Body of pancreas (tissue), 4 donors: ENCODE results near the gene HOXB6. TPM values are rescaled to one million over a fixed set of nuclear protein-coding genes. Genes with fewer than 3 reads are reported as not detected.

Source experiments
- ATAC-seq: fragments of 150-250 bp; one replicate; pipeline ENCODE4 v1.9.1; 2016
- DNase-seq, 4 donors: peaks; one replicate each; pipeline ENCODE4 v3.0.0-alpha.2; 2019
- H3K27ac ChIP-seq, 4 donors: fragments of 200-600 bp; sonication (generic); 1 replicate in 3 of 4; 2 replicates in 1 of 4; pipeline versions ENCODE4 v1.5.1 to v1.6.1; 2016 to 2019; ENCODE audit warnings: mild to moderate bottlenecking in 1 of 4, mixed read lengths in 1 of 4, moderate library complexity in 1 of 4
- H3K27me3 ChIP-seq, 2 donors: fragments of 200-600 bp; sonication (generic); one replicate each; pipeline ENCODE4 v1.6.0; 2016; ENCODE audit warnings: mild to moderate bottlenecking in 1 of 2
- H3K36me3 ChIP-seq, 2 donors: fragments of 200-600 bp; sonication (generic); replicated peaks in 1 of 2; 2 replicates each; pipeline ENCODE4 v1.5.1; 2016; ENCODE audit warnings: low read depth in 2 of 2; ENCODE audit not compliant: insufficient read depth in 1 of 2
- H3K4me1 ChIP-seq: fragments of 200-600 bp; sonication (generic); one replicate; pipeline ENCODE4 v1.6.0; 2016
- H3K4me3 ChIP-seq, 2 donors: fragments of 200-600 bp; sonication (generic); 1 replicate in 1 of 2; 2 replicates in 1 of 2; pipeline ENCODE4 v1.5.1; 2016 to 2019
- H3K9me3 ChIP-seq, 3 donors: fragments of 200-600 bp; sonication (generic); 1 replicate in 2 of 3; 2 replicates in 1 of 3; pipeline ENCODE4 v1.5.1; 2016
- POLR2A ChIP-seq, 3 donors: fragments of 450-650 bp; IDR thresholded peaks; one replicate each; pipeline ENCODE4 v1.6.1; 2016; ENCODE audit warnings: antibody characterized with exemption in 3 of 3, mild to moderate bottlenecking in 2 of 3
- WGBS, 2 donors: methylation state at CpG; one replicate each; pipeline ENCODE4 v1.1.5; 2017; 5-methylcytosine and 5-hydroxymethylcytosine counted together
- intact Hi-C: fragments of 100-400 bp; cut with DNase I; formaldehyde crosslinking; loops from one replicate; pipeline ENCODE4 v1.15.1; 2023
- total RNA-seq, 2 donors: library from RNA; depleted of rRNA; stranded (reverse); fragments of >200 nt; gene quantifications; one replicate each; pipeline ENCODE4 v1.1.0, GENCODE V29; 2016
- TF ChIP-seq, protein P1 (sequence below), 7 experiments: fragments of 450-650 bp in 4 of 7; fragments of 200-600 bp in 3 of 7; sonication (generic) in 3 of 7; IDR thresholded peaks; one replicate each; pipeline ENCODE4 v1.5.1; 2016 to 2019; ENCODE audit warnings: antibody characterized with exemption in 7 of 7

The HOXB6 gene
- total RNA-seq, 2 donors from 2014 or later: 2.1 to 2.6 TPM

DNA sequence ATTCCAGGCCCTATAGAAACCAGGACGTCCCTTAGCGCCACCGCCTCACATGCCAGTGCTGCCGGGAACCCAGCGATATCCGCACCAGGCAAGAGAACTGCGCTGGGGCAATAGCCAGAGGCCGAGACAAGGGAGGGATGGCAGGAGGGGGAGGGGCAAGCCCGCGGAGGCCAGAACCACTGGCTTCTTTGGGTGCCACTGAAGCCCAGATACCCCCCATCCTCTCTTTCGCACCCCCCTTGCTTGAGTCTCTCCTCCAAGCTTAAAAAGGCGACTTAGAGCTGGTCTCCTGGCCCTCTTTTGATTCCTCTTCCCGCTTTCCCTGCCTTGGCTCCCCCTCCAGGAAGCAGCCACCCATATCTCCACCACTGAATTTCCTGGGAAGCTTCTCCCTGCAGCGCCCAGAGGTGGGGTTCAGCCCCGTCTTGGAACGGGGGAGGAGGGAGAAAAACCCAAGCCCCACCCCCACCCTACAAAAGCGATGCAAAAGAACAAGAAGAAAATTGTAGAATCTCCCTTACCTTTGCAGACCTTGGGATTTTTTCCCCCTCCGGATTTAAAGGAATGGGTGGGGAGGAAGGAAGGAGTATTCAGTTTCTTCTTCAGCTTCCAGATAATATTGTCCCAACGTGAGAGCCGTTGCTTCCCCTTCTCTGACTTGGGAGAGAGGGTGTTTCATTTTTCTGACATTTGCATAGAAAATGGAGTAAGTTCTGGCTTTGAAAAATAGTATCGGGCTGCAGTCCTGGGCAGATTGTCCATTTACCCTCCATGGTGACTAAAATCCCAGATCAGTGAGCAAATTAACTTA, 622 bp downstream of the HOXB6 start:
- ATAC-seq: no peak
- intact Hi-C loops: no loop called here
- no peak overlapping the region for H3K4me3 ChIP-seq
- no peaks in the 10 kb centered on the region for H3K9me3 ChIP-seq
- peaks cover 13% of the 10 kb centered on the region for H3K4me1 ChIP-seq
- WGBS, 2 donors: 8 to 13% methylated on average over 21 of the region's 21 CpGs
- H3K27ac ChIP-seq: no peak overlapping the region
- no peak for DNase-seq
- no peaks in the 10 kb centered on the region for H3K36me3 ChIP-seq
- H3K27me3 ChIP-seq: peaks cover 3 to 64% of the 10 kb centered on the region in 2 donors
- no peak for TF ChIP-seq POLR2A (IDR thresholded peaks at IDR 0.05)
- TF ChIP-seq, protein P1, sequence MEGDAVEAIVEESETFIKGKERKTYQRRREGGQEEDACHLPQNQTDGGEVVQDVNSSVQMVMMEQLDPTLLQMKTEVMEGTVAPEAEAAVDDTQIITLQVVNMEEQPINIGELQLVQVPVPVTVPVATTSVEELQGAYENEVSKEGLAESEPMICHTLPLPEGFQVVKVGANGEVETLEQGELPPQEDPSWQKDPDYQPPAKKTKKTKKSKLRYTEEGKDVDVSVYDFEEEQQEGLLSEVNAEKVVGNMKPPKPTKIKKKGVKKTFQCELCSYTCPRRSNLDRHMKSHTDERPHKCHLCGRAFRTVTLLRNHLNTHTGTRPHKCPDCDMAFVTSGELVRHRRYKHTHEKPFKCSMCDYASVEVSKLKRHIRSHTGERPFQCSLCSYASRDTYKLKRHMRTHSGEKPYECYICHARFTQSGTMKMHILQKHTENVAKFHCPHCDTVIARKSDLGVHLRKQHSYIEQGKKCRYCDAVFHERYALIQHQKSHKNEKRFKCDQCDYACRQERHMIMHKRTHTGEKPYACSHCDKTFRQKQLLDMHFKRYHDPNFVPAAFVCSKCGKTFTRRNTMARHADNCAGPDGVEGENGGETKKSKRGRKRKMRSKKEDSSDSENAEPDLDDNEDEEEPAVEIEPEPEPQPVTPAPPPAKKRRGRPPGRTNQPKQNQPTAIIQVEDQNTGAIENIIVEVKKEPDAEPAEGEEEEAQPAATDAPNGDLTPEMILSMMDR (IDR thresholded peaks at IDR 0.05): no peak

DNA sequence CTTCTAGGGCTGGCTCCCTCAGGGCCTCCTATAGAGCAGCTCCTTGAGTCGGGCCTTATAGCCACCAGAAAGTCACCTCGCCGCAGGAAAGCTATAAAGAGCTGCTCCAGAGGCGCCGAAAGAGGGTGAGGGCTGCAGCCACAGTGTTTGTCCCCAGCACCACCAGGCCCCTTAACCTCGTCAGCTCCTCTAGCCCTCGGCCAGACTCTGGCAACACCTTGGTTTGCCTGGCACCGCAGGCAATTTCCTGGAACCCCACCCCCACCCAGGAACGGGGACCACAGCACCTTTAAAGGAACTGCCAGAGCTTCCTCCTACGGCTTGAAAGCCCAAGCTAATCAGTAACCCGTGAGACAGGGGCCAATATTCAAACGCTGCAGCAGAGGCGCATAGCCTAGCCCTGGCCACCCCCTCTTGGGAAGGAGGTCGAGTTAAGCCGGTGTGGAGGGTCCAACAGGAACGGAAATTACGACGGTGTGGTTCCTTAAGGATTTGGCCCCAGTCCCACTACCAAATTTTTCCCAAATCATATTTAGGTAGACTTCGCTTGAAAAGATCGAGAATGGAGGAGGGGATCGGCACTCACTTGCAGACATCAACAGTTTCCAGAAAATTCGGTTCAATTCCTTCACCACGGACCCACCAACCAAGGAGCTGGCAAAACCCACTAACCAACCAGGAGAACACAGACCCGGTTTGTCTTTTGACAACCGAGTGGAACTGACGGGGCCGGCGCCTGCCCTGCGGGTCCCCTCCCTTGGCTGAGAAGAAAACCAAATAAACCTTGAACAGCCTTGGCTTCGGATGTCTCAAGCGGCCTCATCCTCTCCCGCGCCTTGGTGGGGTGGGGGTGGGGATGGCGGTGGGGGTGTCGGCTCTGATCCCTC, 3.0 kb downstream of the HOXB6 start:
- intact Hi-C loops: no loop called here
- H3K36me3 ChIP-seq: no peaks in the 10 kb centered on the region
- H3K4me1 ChIP-seq: peaks cover 28% of the 10 kb centered on the region
- H3K27ac ChIP-seq: no peak overlapping the region
- DNase-seq: no peak
- WGBS, 2 donors: 16 to 17% methylated on average over 17 to 35 of the region's 35 CpGs
- H3K9me3 ChIP-seq: no peaks in the 10 kb centered on the region
- no peak overlapping the region for H3K4me3 ChIP-seq
- no peak for ATAC-seq
- H3K27me3 ChIP-seq: peaks cover 8 to 80% of the 10 kb centered on the region in 2 donors
- TF ChIP-seq, protein P1 (IDR thresholded peaks at IDR 0.05): no peak
- TF ChIP-seq POLR2A (IDR thresholded peaks at IDR 0.05): no peak

DNA sequence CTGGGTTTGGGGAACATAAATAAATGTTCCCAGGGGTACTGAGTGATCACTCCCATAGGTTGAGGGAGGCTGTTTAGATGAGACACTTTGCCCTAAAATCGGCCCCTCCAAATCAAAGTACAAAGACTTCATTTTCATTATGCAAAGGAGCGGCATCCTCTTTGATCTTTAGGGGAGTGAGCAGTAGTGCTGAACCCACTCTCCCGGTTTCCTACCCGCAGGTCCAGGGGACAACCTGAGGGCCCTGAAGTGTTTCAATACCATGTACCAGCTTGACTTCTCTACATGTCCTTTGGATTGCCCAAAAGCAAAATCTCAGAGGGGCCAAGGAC, 3.6 kb downstream of the HOXB6 start:
- Histone ChIP-seq H3K4me3 (no peak overlapping the region), H3K27ac (no peak overlapping the region), H3K27me3 (peaks cover 8 to 82% of the 10 kb centered on the region in 2 donors), H3K4me1 (peaks cover 34% of the 10 kb centered on the region), H3K36me3 (no peaks in the 10 kb centered on the region), H3K9me3 (no peaks in the 10 kb centered on the region)
- ATAC-seq: no peak
- intact Hi-C loops: no loop called here
- WGBS, 2 donors: 16 to 36% methylated on average over 4 of the region's 4 CpGs
- no peak for DNase-seq
- TF ChIP-seq, protein P1 (IDR thresholded peaks at IDR 0.05): no peak
- TF ChIP-seq POLR2A (IDR thresholded peaks at IDR 0.05): no peak

DNA sequence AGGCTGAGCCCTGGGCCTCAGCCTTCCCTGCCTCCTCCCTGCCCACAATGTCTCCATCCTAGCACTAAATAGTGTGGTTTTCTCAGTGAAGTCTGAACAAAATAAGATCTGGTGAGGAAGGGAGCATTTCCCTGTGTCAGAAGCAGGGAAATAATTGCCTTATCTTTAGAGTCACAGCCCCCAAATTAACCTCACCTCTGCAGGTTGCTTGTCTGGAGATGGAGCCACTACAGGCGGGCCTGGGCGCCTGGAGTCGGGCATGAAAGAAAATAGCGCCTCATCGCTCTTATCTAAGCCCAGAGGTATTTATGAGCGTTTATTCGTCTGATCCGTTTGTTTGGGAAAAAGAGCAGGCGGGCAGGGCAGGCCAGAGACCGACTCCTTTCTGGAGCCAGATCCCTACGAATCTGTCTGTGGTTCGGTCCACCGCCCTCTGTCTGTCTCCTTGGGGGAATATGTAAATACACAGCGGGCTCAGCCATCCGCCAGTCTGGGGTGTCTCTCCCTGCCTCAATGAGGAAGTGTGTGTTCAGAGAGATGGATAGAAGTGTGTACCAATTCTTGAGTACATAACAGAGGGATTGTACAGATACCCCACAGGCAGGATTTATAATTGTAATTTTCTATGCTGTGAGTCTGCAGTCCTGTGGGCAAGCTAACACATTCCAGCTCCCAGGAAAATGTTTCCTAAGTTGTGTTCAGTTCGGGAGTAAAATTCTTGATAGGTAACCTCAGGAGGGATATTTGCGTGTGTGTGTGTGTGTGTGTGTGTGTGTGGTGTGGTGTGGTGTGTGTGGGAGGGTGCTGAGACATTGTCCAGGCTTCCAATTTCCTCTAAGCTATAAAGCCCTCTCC, 4.3 kb downstream of the HOXB6 start:
- WGBS, 2 donors: 38 to 49% methylated on average over 17 of the region's 17 CpGs
- Histone ChIP-seq H3K4me3 (no peak overlapping the region), H3K27me3 (peaks cover 8 to 81% of the 10 kb centered on the region in 2 donors), H3K27ac (no peak overlapping the region), H3K4me1 (peaks cover 38% of the 10 kb centered on the region), H3K36me3 (no peaks in the 10 kb centered on the region), H3K9me3 (no peaks in the 10 kb centered on the region)
- no peak for TF ChIP-seq POLR2A (IDR thresholded peaks at IDR 0.05)
- TF ChIP-seq, protein P1 (IDR thresholded peaks at IDR 0.05): no peak
- no peak for ATAC-seq
- DNase-seq: no peak
- intact Hi-C loops: no loop called here
